ENCODE data around the gene NRL.

NRL gene

GRCh38 chr14:24065408-24065807 lies 49.3 kb downstream of the NRL start:
- DNase-seq = no peak

- DNase-seq = no peak
Measured at GRCh38 chr14:24064856-24065255, 49.9 kb downstream of the NRL start.

GRCh38 chr14:24064091-24064795 lies 50.5 kb downstream of the NRL start:
- no peak for DNase-seq

- DNase-seq = no peak
Measured at GRCh38 chr14:24063263-24063836, 51.4 kb downstream of the NRL start.

- no peak for DNase-seq
Measured at GRCh38 chr14:24062216-24062980, 52.4 kb downstream of the NRL start.

- DNase-seq = no peak
Measured at GRCh38 chr14:24060984-24061913, 53.5 kb downstream of the NRL start.

- no peak for DNase-seq
Measured at GRCh38 chr14:24060443-24060842, 54.3 kb downstream of the NRL start.

- DNase-seq = no peak
Measured at GRCh38 chr14:24059841-24060388, 54.8 kb downstream of the NRL start.

GRCh38 chr14:24058951-24059475 lies 55.7 kb downstream of the NRL start:
- DNase-seq = no peak

GRCh38 chr14:24058260-24058950 lies 56.3 kb downstream of the NRL start:
- no peak for DNase-seq

GRCh38 chr14:24057867-24058259 lies 56.9 kb downstream of the NRL start:
- DNase-seq = no peak

GRCh38 chr14:24057271-24057670 lies 57.5 kb downstream of the NRL start:
- DNase-seq = no peak

GRCh38 chr14:24056800-24057184 lies 58.0 kb downstream of the NRL start:
- no peak for DNase-seq

GRCh38 chr14:24055971-24056799 lies 58.6 kb downstream of the NRL start:
- DNase-seq = no peak

GRCh38 chr14:24054646-24055045 lies 60.1 kb downstream of the NRL start:
- DNase-seq = no peak

- DNase-seq = no peak
Measured at GRCh38 chr14:24054324-24054641, 60.5 kb downstream of the NRL start.

- DNase-seq = peak; percentile 51
Measured at GRCh38 chr14:24053548-24054323, 61.0 kb downstream of the NRL start.

- DNase-seq = peak; percentile 71
Measured at GRCh38 chr14:24052656-24053547, 61.8 kb downstream of the NRL start.

Data from activated CD8-positive, alpha-beta memory T cell treated with anti-CD3 and anti-CD28 coated beads, Interleukin-2, amount 50 U/mL, for 48 hours (primary cell).